ENCODE results near the gene KCNH3. TPM values are rescaled to one million over a fixed set of nuclear protein-coding genes. Genes with fewer than 3 reads are reported as not detected.

The KCNH3 gene
- total RNA-seq, 1 experiment from 2014 or later, result 0.26 TPM

DNA sequence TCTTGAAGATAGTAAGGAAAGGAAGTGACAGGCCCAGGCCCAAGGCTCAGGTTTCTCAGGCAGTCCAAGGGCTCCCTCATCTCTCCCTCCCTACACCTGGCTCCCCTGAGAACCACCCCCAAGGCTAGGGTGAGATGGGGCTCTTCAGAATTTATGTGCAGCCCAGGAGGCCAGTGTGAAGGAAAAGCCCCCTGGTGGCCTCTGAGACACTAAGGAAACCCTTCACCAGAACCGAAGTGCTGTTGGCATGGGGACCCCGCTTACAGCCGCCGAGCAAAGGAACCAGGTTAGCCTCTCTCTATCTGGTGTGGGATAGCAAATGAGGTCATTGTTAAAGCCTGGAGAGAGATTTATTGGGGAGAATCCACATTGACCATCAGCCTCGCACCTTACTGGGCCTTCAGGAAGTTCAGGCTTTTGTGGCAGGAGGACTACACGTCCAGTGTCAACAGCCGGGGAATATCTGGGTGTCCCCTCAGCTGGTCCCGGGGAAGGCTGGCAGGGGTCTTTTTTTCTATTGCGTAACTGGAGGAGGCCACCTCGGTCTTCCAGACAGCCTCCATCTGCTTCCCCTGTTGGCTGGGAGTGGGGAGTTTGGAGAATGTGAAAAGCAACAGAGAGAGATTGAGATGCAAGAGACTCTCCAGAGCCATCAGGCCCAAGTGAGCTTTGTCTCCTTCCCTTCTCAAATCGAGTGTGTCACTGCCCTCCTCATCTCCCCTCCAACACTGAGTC is 48.5 kb downstream of the KCNH3 start:
- Histone ChIP-seq H2BK5ac (ENCODE audit: insufficient read length, low read length) (no peak overlapping the region), H4K20me1 (ENCODE audit: control insufficient read depth, insufficient read depth, insufficient read length) (no peaks in the 10 kb centered on the region), H3K23ac (ENCODE audit: insufficient read length, low read depth, low read length) (no peak overlapping the region), H2AK5ac (ENCODE audit: insufficient read length, low read length) (no peak overlapping the region), H3K56ac (ENCODE audit: insufficient read length, low read depth, low read length) (no peak overlapping the region), H3K79me2 (ENCODE audit: insufficient read depth, low read length) (no peaks in the 10 kb centered on the region), H2BK120ac (ENCODE audit: low read depth, low read length, poor library complexity, severe bottlenecking) (no peak overlapping the region), H3T11ph (ENCODE audit: low read length) (no peak overlapping the region), H4K5ac (ENCODE audit: insufficient read length, low read depth, low read length) (no peak overlapping the region), H4K8ac (replicated peaks; ENCODE audit: insufficient read length, low read depth, low read length) (no peak overlapping the region), H2AFZ (ENCODE audit: low read length) (no peak overlapping the region), H2BK12ac (ENCODE audit: insufficient read length, low read depth, low read length) (no peak overlapping the region), H2BK20ac (ENCODE audit: low read depth, low read length, poor library complexity, severe bottlenecking) (no peak overlapping the region), H4K91ac (ENCODE audit: insufficient read length, low read depth, low read length) (no peak overlapping the region), H3K9ac (ENCODE audit: extremely low read depth, insufficient read length, low read length) (no peak overlapping the region), H3K18ac (ENCODE audit: insufficient read length, low read depth, low read length) (no peak overlapping the region), H3K27ac (ENCODE audit: insufficient read length, low read depth, low read length) (no peak overlapping the region), H3K4ac (ENCODE audit: low read depth, low read length) (no peak overlapping the region), H3K9me3 (ENCODE audit: control insufficient read depth, low read depth, low read length) (no peaks in the 10 kb centered on the region), H3K27me3 (ENCODE audit: insufficient read depth, low read length) (no peaks in the 10 kb centered on the region), H2BK15ac (ENCODE audit: low read depth, low read length) (no peak overlapping the region), H3K14ac (ENCODE audit: insufficient read depth, low read length) (no peak overlapping the region), H3K23me2 (ENCODE audit: insufficient read length, low read depth, low read length, poor library complexity, severe bottlenecking) (no peaks in the 10 kb centered on the region), H3K4me1 (ENCODE audit: insufficient read depth, low read length) (no peaks in the 10 kb centered on the region), H3K79me1 (ENCODE audit: insufficient read depth, low read depth, low read length, poor library complexity, severe bottlenecking) (no peaks in the 10 kb centered on the region), H3K4me2 (ENCODE audit: insufficient read depth, insufficient read length, low read length) (no peak overlapping the region)
- Mint-ChIP-seq H3K4me1 (peaks cover 3 to 4% of the 10 kb centered on the region in 2 experiments; a peak in 2 of 4 replicates), H3K27me3 (ENCODE audit: low read depth) (no peaks in the 10 kb centered on the region), H3K4me3 (no peak overlapping the region; a peak in 2 of 5 replicates), H3K9me3 (no peaks in the 10 kb centered on the region), H3K36me3 (ENCODE audit: insufficient read depth in 1 of 3, low read depth in 3 of 3) (peaks cover 6 to 15% (median 9%) of the 10 kb centered on the region in 3 experiments; a peak in 4 of 7 replicates), H3K27ac (peak overlapping the region in 1 of 3 experiments; percentile 75; a peak in 3 of 7 replicates)
- peak; percentile 34; the same call in 1 of the 3 replicates for TF ChIP-seq CTCF (conservative IDR thresholded peaks at IDR 0.05)
- no CpG with 5 or more reads among the region's 11 CpGs for WGBS (ENCODE audit: extremely low coverage, insufficient read length, low lambda C conversion rate)
- DNase-seq, result peak; percentile 33

All from H9 (cell line).